Myocyte (in vitro differentiated cells): ENCODE measurements around the gene TCEA2. TPM values are rescaled to one million over a fixed set of nuclear protein-coding genes. Genes with fewer than 3 reads are reported as not detected.

Source experiments
- DNase-seq: peaks from one replicate; pipeline ENCODE4 v3.0.0-alpha.2; 2012; ENCODE audit warnings: low read depth
- total RNA-seq: library from RNA; depleted of rRNA; stranded (reverse); fragments of >200 nt; gene quantifications from 2 replicates; pipeline ENCODE4 v1.2.3, GENCODE V29; 2014

Gene TCEA2
- total RNA-seq, 1 donor from 2014 or later: 21.6 TPM

DNA sequence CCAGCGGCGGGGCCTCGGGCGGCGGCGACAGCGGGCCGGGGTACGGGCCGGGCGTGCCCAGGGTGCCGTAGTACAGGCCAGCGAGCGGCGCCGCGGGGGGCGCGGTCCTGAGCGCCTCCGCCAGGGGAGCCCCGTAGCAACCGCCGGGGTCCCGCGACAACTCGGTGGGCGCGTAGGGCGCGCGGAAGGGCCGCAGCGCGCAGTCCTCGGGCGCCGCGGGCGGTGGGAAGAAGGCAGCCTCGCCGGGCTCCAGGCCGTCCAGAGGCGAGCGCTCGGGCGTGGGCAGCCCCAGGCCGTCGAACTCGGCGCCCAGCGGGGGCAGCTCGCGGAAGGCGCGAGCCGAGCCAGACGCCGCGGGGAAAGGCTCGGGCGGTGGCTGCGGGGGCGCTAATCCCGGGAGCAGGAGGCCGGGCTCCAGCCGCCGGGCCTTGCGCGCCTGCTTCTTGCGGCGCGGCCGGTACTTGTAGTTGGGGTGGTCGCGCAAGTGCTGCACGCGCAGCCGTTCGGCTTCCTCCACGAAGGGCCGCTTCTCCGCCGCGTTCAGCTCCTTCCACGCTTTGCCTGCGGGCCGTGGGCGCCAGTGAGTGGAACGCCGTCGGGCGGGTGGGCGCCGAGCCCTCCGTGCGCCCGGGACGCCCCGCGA lies 14.5 kb upstream of the TCEA2 start:
- no peak for DNase-seq

DNA sequence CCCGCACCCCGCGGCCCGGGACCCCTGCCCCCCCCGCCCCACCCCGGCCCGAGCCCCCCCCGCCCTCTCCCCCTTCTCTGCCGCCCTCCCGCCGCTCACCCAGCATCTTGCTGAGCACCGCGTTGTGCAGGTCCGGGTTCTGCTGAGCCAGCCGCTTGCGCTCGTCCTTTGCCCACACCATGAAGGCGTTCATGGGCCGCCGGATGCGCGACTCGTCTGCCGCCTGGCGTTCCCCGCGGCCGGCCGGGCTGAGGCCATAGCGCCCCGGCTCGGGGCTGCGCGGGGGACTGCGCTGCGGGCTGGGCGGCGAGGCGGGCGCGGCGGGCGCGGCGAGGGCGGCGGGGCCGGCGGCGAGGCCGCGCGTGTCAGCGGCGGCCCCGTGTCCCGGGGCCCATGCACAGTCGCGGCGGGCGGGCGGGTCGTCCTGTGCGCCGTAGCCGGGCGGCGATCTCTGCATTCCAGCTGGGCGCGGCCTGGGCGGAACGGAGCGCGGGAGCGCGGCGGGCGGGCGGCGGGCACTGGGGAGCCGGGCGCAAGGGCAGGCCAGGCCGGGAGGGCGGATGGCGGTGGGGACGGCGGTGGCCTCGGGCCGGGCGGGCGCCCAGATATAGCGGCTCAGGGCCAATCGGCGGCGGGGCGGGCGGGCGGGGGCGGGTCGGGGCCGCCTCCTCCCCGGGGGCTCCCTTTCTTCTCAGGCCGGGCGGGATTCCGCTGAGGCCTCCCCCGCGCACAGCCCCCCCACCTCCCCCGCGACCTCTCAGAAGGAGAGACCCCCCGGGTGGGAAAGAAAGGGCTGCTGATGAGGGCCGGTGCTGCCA lies 13.7 kb upstream of the TCEA2 start, which contains the start of gene SOX18:
SOX18 (minus strand) TSS at position 580 of the 818 bp plus-strand sequence; CDS start at position 457, 123 bp downstream.
- no peak for DNase-seq

DNA sequence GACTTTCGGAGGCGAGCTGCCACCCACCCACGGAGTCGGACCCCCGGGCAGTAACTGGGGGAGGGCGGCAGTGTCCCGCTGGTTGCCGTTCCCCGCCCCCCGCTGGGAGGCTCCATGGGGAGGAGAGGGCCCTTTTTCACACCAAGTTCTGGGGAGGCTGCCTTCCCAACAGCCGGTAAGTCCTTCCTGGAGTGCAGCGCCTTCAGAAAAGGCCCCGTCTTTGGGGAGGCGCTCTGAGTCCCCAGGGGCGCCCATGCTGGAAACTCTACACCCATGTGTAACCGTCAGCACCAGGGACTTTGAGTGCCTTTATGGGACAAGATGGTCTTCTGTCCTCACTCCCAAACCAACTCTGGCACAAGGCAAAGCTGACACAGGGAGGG lies 13.1 kb upstream of the TCEA2 start:
- DNase-seq: no peak

GRCh38 chr20:64050261-64051032 lies 12.6 kb upstream of the TCEA2 start:
- DNase-seq: no peak

DNA sequence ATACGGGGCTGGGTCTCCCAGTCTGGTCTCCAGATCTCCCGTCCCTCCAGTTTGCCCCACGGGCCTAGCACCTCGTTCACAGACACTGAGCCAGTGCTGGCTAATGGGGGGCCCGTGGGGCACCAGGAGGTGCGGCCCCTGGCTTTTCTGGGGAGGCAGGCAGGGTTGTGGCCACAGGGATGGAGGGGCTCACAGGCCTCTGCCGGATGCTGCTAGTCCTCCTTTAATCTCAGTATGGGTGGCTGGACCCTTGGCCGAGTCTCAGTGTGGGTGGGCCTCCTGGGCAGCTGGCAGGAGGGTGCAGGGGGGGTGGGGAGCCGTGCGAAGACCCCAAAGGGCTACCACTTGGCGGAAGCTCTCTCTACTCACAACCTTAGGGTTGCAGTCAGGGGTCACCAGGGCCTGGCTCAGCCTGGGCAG lies 12.0 kb upstream of the TCEA2 start:
- no peak for DNase-seq

- no peak for DNase-seq
Measured at GRCh38 chr20:64051561-64052325, 11.3 kb upstream of the TCEA2 start.

DNA sequence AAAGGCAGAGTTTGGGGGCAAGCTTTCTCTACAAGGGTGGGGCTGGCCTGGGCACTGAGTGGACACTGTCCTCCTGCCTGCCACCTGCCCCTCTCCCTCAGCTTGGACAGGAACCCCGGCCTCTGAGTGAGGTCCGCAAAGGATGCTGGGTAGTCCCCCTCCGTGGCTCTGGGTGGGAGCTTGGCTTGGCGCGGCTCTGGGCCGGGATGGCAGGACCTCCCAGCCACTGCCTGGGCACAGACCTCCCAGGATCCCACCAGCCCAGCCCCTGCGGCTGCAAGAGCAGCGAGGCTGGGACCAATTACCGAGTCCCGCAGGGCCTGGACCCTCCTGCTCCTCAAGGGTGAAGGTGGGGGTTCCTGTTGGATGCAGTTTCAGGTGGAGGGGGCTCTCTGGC lies 10.7 kb upstream of the TCEA2 start:
- no peak for DNase-seq

DNA sequence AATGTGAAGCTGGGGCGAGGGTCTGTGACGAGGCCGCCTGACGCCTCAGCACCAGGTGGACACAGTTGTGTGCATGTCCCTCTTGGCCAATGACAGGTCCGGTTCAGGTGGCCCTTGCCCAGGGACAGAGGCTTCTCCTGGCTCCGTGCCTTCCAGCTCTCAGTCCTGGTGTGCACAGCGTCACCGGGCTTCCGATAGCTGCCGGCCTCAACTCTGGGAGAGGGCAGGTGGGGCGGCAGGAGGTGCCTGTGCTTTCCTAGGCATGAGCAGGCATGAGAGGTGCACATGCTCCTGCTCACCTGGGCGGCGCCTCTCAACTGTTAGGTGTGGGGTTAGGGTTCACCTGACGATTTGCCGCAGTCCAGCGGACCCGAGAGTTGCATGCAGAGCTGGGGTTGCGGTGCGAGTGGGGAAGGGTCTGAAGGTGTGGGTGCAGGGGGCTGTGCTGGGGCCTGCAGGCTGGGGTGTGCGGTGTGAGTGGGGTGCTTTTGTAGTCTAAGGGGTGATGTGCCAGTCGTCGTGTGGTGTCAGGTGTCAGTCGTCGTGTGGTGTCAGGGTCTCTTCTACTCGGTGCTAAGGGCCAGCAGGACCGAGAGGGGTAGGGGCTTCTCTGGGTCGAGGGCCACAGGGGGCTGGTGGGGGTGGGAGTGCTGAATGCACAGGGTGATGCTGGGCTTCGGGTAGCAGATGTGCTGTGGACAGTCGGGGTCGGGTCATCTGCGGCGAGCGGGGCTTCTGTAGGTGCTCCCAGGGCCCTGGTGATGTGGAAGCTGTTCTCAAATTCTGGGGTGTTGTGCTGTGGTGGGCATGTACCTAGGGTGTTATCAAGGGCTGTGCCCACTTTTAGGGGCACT lies 9.8 kb upstream of the TCEA2 start:
- DNase-seq: no peak

GRCh38 chr20:64053841-64054661 lies 8.9 kb upstream of the TCEA2 start:
- DNase-seq: peak; percentile 34

DNA sequence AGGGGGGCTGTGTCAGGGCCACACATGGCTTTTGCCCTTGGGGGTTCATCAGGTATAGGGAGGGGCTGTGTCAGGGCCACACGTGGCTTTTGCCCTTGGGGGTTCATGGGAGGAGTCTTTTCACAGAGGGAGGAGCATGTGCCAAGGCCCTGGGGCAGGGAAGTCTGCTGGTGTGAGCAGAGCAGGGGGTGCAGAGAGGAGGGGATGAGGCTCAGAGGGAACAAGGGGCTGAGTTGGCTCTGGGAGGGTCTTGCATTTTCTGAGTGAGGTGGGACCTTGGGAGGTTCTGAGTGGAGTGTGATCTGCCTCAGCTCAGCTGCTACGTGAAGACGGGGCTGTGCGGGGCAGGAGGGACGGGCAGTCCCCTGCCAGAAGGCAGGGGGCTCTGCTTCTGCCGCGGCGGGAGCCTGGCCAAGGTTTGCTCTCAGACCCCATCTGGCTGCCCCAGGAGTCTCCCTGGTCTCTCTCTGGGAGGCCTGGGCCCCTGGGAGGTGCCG lies 7.6 kb upstream of the TCEA2 start:
- no peak for DNase-seq

DNA sequence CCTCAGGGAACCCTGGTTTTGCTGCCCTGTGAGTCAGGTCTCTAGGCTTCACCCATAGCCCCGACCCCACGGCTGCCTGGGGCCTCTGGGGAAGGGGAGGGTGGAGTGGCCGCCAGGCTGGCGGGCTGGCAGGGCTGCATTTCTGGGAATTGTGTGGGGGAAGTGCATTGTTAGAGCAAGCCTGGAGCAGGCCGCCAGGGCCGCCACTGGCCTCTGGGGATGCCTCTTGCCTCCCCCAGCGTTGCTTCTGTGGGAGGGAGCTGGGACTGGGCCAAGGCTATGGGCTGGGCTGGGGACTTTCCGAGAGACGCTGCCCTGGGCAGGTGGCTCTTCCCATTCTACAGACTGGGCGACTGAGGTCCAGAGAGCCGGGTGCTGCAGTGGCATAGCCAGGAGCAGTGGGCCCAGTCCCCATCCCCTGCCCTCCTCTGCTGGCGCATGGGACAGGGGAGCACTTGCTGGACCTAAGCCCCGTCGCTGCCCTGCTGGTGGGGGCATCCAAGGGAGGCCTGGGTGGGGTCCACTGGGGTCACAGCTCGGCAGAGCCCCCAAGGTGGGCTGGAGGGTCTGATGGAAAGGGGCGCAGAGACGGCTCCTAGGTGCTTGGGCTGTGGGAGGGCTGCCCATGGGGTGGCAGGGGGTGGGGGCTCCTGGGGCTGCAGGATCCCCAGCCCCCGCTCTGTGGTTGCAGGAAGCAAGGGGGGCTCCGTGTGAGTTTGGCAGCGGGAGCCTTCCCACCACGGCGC lies 6.9 kb upstream of the TCEA2 start:
- no peak for DNase-seq

DNA sequence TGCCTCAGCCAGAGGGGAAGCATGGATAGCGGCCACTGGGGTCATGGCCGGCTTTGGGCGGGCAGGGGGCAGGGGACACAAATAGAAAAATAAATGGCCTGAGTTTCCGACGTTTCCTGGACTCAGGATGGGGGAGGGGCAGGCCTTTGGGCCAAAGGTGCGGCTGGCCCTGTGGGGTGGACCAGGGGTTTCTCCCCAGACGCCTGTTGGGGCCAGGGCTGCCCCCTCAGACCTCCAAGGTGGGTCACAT lies 6.4 kb upstream of the TCEA2 start:
- no peak for DNase-seq

- DNase-seq: no peak
Measured at GRCh38 chr20:64056889-64057627, 5.9 kb upstream of the TCEA2 start.

GRCh38 chr20:64057628-64058498 lies 5.1 kb upstream of the TCEA2 start:
- peak; percentile 57 for DNase-seq

DNA sequence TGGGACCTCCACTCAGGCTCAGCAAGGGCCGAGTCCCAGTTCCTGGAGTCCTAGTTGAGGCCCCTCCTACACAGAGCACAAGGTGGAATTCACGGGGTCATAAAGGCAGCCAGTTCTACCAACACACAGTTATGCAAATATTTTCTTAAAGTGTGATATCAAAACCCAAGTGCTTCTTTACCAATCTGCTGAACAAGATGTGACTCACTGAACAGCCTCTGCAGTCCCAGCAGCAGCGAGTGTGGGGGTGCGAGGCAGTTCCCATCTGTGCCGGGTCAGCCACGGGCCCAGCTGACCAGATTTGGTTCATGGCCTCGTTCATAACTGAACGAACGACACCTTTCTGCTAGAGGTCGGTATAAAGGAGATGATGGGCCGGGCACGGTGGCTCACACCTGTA lies 4.5 kb upstream of the TCEA2 start:
- DNase-seq: no peak

DNA sequence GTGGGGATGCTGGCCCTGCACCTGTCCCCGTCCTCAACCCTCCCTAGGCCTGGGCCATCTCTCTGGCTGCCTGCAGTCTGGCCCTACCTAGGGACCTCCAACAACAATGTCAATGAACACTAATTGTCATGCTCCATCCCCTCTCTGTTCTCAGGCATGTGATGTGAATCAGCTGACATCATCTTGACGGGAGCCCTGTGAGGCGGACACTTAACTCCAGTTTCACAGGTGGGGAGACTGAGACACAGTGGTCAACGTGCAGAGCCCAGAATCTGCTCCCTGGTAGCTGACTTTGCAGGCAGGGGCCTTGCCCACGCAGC lies 762 bp upstream of the TCEA2 start:
- DNase-seq: no peak
